Type B pancreatic cell (in vitro differentiated cells): ENCODE results near the gene RPL23. TPM values are rescaled to one million over a fixed set of nuclear protein-coding genes. Genes with fewer than 3 reads are reported as not detected.

Source experiments
- DNase-seq: peaks from one replicate; pipeline ENCODE4 v3.0.0; 2021; ENCODE audit warnings: mixed read lengths; ENCODE audit not compliant: unreplicated experiment; ENCODE audit errors: extremely low spot score
- H3K27ac Mint-ChIP-seq: 2 replicates; pipeline ENCODE4 v1.8.0; 2021; ENCODE audit warnings: mild to moderate bottlenecking, mixed read lengths
- H3K27me3 Mint-ChIP-seq: 2 replicates; pipeline ENCODE4 v1.8.0; 2021; ENCODE audit warnings: mixed read lengths
- H3K36me3 Mint-ChIP-seq: 2 replicates; pipeline ENCODE4 v1.8.0; 2021; ENCODE audit warnings: mixed read lengths
- H3K4me1 Mint-ChIP-seq: one replicate; pipeline ENCODE4 v1.8.0; 2021; ENCODE audit warnings: mixed read lengths; ENCODE audit not compliant: unreplicated experiment
- H3K4me3 Mint-ChIP-seq: 2 replicates; pipeline ENCODE4 v1.8.0; 2021; ENCODE audit warnings: mild to moderate bottlenecking, mixed read lengths
- H3K9me3 Mint-ChIP-seq: 2 replicates; pipeline ENCODE4 v1.8.0; 2021; ENCODE audit warnings: mixed read lengths
- CTCF ChIP-seq: fragments of 200-600 bp; sonication (generic); conservative IDR thresholded peaks from 2 replicates; pipeline ENCODE4 v1.5.0; 2021; ENCODE audit warnings: antibody characterized with exemption, mild to moderate bottlenecking
- total RNA-seq: library from RNA; stranded (reverse); gene quantifications from 2 replicates; pipeline ENCODE4 v1.2.1, GENCODE V29; 2021; ENCODE audit warnings: low replicate concordance

The RPL23 gene
- total RNA-seq, 1 donor from 2014 or later: 1,925 TPM

- Mint-ChIP-seq H3K27ac (no peak overlapping the region), H3K4me3 (no peak overlapping the region), H3K36me3 (peaks cover 4% of the 10 kb centered on the region), H3K4me1 (peaks cover 14% of the 10 kb centered on the region), H3K9me3 (no peaks in the 10 kb centered on the region), H3K27me3 (no peaks in the 10 kb centered on the region)
- DNase-seq: no peak
- no peak for TF ChIP-seq CTCF
Measured at GRCh38 chr17:38893113-38893512, 39.6 kb upstream of the RPL23 start.

DNA sequence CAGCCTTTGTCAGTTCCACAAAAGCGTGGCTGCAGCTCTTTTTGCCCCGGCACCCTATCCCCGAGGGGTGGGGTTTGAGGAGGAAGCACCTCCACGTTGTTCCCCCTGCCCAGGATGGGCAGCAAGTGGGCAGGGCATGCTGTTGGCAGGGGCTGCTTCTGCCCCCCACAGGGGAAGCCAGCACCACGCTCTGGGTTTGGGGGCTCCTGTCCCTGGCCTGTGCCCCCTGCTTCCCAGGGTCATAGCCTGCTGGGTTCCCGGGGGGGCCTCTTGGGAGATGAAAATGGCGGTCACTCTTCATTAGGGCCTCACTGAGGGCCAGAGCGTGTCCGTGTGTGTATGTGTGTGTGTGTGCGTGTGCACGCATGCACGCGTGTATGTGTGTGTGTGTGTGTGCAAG, 39.1 kb upstream of the RPL23 start:
- H3K9me3 Mint-ChIP-seq: no peaks in the 10 kb centered on the region
- TF ChIP-seq CTCF: no peak
- H3K36me3 Mint-ChIP-seq: peaks cover 3% of the 10 kb centered on the region
- no peak overlapping the region for H3K27ac Mint-ChIP-seq
- H3K4me3 Mint-ChIP-seq: no peak overlapping the region
- peaks cover 9% of the 10 kb centered on the region for H3K4me1 Mint-ChIP-seq
- H3K27me3 Mint-ChIP-seq: no peaks in the 10 kb centered on the region
- no peak for DNase-seq

DNA sequence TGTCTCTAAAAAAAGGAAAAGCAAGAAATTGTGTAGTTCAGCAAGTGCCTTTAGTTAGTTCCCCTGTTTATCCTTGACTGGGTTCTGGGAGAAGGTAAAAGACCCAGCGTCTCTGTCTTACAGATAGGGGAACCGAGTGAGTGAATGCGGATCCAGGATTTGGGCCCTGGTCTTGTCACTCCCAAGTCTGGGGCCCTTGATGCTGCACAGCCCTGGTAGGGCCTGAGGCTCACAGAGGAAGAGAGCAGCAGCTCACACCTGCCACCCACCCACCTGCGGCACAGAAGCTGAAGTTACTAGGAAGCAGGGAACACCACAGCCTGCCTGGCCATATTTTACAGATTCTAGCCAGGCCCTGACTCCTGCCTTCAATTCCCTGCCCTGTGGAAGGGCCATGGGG, 38.6 kb upstream of the RPL23 start:
- Mint-ChIP-seq H3K4me1 (peaks cover 7% of the 10 kb centered on the region), H3K4me3 (no peak overlapping the region), H3K9me3 (no peaks in the 10 kb centered on the region), H3K27me3 (no peaks in the 10 kb centered on the region), H3K36me3 (peaks cover 3% of the 10 kb centered on the region), H3K27ac (no peak overlapping the region)
- TF ChIP-seq CTCF: no peak
- no peak for DNase-seq

DNA sequence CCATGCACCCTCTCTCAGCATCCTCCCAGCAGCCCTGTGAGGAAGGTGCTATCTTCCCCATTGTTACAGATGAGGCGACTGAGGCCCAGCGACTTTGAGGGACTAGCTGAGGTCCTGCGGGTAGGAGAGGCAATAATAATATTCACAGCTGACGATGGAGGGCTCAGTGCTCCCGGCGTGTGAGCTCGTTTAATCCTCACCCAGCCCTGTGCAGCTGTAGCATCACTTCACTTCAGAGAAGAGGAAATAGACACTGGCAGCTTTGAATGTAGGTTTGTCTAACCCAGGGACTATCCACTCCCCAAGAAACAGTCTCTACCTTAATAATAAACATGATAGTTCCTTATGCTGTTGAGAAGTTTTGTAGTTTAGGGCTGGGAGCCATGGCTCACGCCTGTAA, 37.9 kb upstream of the RPL23 start:
- no peak overlapping the region for H3K4me3 Mint-ChIP-seq
- H3K36me3 Mint-ChIP-seq: peaks cover 3% of the 10 kb centered on the region
- TF ChIP-seq CTCF: no peak
- H3K27me3 Mint-ChIP-seq: no peaks in the 10 kb centered on the region
- H3K4me1 Mint-ChIP-seq: peaks cover 8% of the 10 kb centered on the region
- H3K9me3 Mint-ChIP-seq: no peaks in the 10 kb centered on the region
- no peak for DNase-seq
- H3K27ac Mint-ChIP-seq: peak overlapping the region; percentile 26

DNA sequence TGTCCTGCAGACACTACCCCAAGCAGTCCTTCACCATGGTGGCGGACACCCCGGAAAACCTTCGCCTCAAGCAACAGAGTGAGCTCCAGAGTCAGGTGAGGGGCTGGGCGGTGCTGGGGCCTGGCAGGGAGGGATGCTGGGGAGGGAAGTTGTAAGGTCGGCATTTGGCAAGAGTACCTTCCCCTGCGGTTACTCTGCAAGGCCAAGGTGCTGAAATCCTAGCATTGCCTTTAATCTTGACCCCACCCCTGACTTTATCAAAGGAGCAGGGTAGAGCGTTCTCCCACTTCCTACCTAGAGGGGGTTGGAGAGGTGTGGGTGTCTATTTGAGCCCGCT, 36.9 kb upstream of the RPL23 start:
- H3K9me3 Mint-ChIP-seq: no peaks in the 10 kb centered on the region
- TF ChIP-seq CTCF: no peak
- DNase-seq: no peak
- peaks cover 16% of the 10 kb centered on the region for H3K4me1 Mint-ChIP-seq
- H3K27ac Mint-ChIP-seq: no peak overlapping the region
- H3K36me3 Mint-ChIP-seq: peaks cover 3% of the 10 kb centered on the region
- H3K4me3 Mint-ChIP-seq: no peak overlapping the region
- H3K27me3 Mint-ChIP-seq: no peaks in the 10 kb centered on the region

- Mint-ChIP-seq H3K27ac (peak overlapping the region; percentile 53), H3K36me3 (peaks cover 3% of the 10 kb centered on the region), H3K4me1 (peaks cover 18% of the 10 kb centered on the region), H3K9me3 (no peaks in the 10 kb centered on the region), H3K4me3 (no peak overlapping the region), H3K27me3 (no peaks in the 10 kb centered on the region)
- no peak for DNase-seq
- no peak for TF ChIP-seq CTCF
Measured at GRCh38 chr17:38889745-38890409, 36.4 kb upstream of the RPL23 start.
